H1 (cell line): Measurements from ENCODE around the gene TEX54.
A peak's percentile ranks its signal among the peaks of the same experiment; 100 is the strongest.

Experiments used
- BRCA1 ChIP-seq: IDR thresholded peaks from 2 replicates; pipeline ENCODE4 v1.6.1; 2012; ENCODE audit warnings: low read depth, low read length, improper control_type of control experiment
- CBX8 ChIP-seq: fragments of 300-800, 300-1000 bp; sonication (generic); IDR thresholded peaks from 2 replicates; pipeline ENCODE4 v1.7.1; 2016; ENCODE audit warnings: low read depth, low read length, borderline replicate concordance
- CTCF ChIP-seq, 3 experiments: IDR thresholded peaks; 1 replicate in 2 of 3; 2 replicates in 1 of 3; pipeline versions ENCODE4 v1.5.1 to v1.6.1; 2011; ENCODE audit warnings: low read length in 3 of 3, mild to moderate bottlenecking in 3 of 3, inconsistent platforms in 2 of 3, low read depth in 1 of 3, moderate library complexity in 1 of 3; ENCODE audit not compliant: insufficient read depth in 1 of 3; ENCODE audit errors: control extremely low read depth in 1 of 3
- EP300 ChIP-seq, 2 experiments: IDR thresholded peaks; 1 replicate in 1 of 2; 2 replicates in 1 of 2; pipeline ENCODE4 v1.6.1; 2011 to 2012; ENCODE audit warnings: low read depth in 2 of 2, low read length in 2 of 2, mild to moderate bottlenecking in 2 of 2, borderline replicate concordance in 1 of 2, inconsistent platforms in 1 of 2, moderate library complexity in 1 of 2
- EZH2 ChIP-seq: fragments of 200-600 bp; sonication (generic); IDR thresholded peaks from 2 replicates; pipeline ENCODE4 v1.7.1; 2012; ENCODE audit warnings: low read depth, mild to moderate bottlenecking, moderate library complexity, low read length, inconsistent platforms; ENCODE audit not compliant: severe bottlenecking
- HDAC2 ChIP-seq, 2 experiments: fragments of 300-600 bp in 1 of 2; sonication (generic) in 1 of 2; IDR thresholded peaks; 2 replicates each; pipeline ENCODE4 v1.6.1; 2011 to 2012; ENCODE audit warnings: low read depth in 2 of 2, low read length in 2 of 2, mild to moderate bottlenecking in 2 of 2, moderate library complexity in 2 of 2, borderline replicate concordance in 1 of 2, inconsistent platforms in 1 of 2
- JUND ChIP-seq: IDR thresholded peaks from 2 replicates; pipeline ENCODE4 v1.6.1; 2011; ENCODE audit warnings: mild to moderate bottlenecking, improper control_type of control experiment, low read length
- MAX ChIP-seq: IDR thresholded peaks from 2 replicates; pipeline ENCODE4 v1.6.1; 2012; ENCODE audit warnings: inconsistent platforms
- POLR2A ChIP-seq, 2 experiments: IDR thresholded peaks; 1 replicate in 1 of 2; 2 replicates in 1 of 2; pipeline ENCODE4 v1.6.1; 2011; ENCODE audit warnings: low read depth in 2 of 2, low read length in 2 of 2, mild to moderate bottlenecking in 2 of 2; ENCODE audit errors: control extremely low read depth in 1 of 2
- SP1 ChIP-seq: IDR thresholded peaks from 2 replicates; pipeline ENCODE4 v1.6.1; 2011; ENCODE audit warnings: low read depth, low read length
- SP2 ChIP-seq: IDR thresholded peaks from 2 replicates; pipeline ENCODE4 v1.6.1; 2012; ENCODE audit warnings: mild to moderate bottlenecking, low read length, inconsistent platforms
- SUZ12 ChIP-seq: fragments of 200-600 bp; sonication (generic); IDR thresholded peaks from 2 replicates; pipeline ENCODE4 v1.6.1; 2012; ENCODE audit warnings: mild to moderate bottlenecking, inconsistent platforms, low read length, moderate library complexity, mixed read lengths
- YY1 ChIP-seq: IDR thresholded peaks from 2 replicates; pipeline ENCODE4 v1.6.1; 2011; ENCODE audit warnings: low read depth, mild to moderate bottlenecking, low read length

- TF ChIP-seq CTCF (IDR thresholded peaks at IDR 0.05; ENCODE audit: control extremely low read depth in 1 of 3, insufficient read depth in 1 of 3, low read depth in 1 of 3, low read length in 3 of 3): no peak
- TF ChIP-seq SP2: no peak
- TF ChIP-seq SUZ12: no peak
- TF ChIP-seq EZH2: no peak
- TF ChIP-seq EP300 (IDR thresholded peaks at IDR 0.05; ENCODE audit: borderline replicate concordance in 1 of 2, low read depth in 2 of 2, low read length in 2 of 2): no peak
- TF ChIP-seq JUND: peak; percentile 49; the same call in 1 of the 2 replicates
- TF ChIP-seq SP1: peak; percentile 93
- TF ChIP-seq YY1: peak; percentile 92
- peak; percentile 98 to 99 for TF ChIP-seq POLR2A (IDR thresholded peaks at IDR 0.05; ENCODE audit: control extremely low read depth in 1 of 2, low read depth in 2 of 2, low read length in 2 of 2)
- peak; percentile 99 for TF ChIP-seq MAX
- no peak for TF ChIP-seq CBX8
- no peak for TF ChIP-seq HDAC2 (IDR thresholded peaks at IDR 0.05; ENCODE audit: borderline replicate concordance in 1 of 2, low read depth in 2 of 2, low read length in 2 of 2)
- no peak for TF ChIP-seq BRCA1
These were observed 23.1 kb upstream of the TEX54 start for GRCh38 chr11:62855571-62856332.
